GM18505 (cell line): ENCODE results near the gene ACSL5.

ENCODE experiments used
- ATAC-seq: cut with Tn5 transposase; IDR thresholded peaks from one replicate; pipeline ENCODE4 v1.9.1; 2021; ENCODE audit not compliant: unreplicated experiment
- POLR2A ChIP-seq: IDR thresholded peaks from 4 replicates; pipeline ENCODE4 v1.6.1; 2011; ENCODE audit warnings: borderline replicate concordance; ENCODE audit not compliant: insufficient read depth, insufficient read length; ENCODE audit errors: extremely low read depth

ACSL5 gene

GRCh38 chr10:112373912-112374338 is at the start of gene ACSL5:
Gene ACSL5, plus strand, starts transcription at chr10:112374116. Its CDS starts 20,831 bp downstream, at chr10:112394947.
- ATAC-seq, result no peak

DNA sequence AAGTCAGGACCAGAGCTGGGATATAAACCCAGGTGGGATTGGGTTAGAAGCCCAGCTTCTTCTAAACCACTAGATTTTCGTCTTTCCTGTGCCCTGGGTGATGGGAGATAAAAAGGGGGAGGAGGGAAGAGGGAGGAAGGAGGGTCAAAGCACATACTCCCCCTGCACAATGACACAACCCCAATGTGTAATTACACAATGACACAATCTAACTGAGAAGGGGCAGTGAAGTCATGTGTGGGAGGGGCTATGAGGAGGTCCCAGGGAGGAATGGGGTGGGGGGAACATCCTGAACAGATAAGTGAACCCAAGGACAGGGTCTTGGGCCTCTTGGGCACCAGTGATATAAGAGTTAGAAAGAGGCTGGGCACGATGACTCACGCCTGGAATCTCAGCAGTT is 46.2 kb upstream of the ACSL5 start:
- no peak for TF ChIP-seq POLR2A
- ATAC-seq, result no peak

More at GRCh38 chr10:112373912-112374338, at the start of gene ACSL5:
- no peak for TF ChIP-seq POLR2A

DNA sequence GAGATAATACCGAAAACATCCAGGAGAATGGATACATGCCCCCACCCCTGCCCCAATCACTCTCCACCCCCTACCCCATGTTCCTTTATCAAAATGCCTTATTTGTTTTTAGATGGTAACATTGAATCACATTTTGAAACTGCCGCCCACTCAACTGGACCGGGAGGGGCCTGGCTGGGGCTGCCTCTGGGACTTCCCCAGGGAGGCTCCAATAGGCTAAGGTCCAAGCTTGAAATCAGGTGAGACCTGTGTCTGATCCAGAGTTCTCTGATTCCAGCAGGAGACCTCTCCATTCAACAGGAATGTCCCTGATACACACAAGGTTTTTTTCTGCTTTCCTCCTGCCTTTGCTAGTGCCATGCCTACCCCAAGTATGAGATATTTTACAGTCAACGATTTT is 43.8 kb upstream of the ACSL5 start:
- ATAC-seq, result no peak
- TF ChIP-seq POLR2A, result no peak

GRCh38 chr10:112330607-112331160 is 43.2 kb upstream of the ACSL5 start:
- no peak for ATAC-seq
- TF ChIP-seq POLR2A, result no peak

DNA sequence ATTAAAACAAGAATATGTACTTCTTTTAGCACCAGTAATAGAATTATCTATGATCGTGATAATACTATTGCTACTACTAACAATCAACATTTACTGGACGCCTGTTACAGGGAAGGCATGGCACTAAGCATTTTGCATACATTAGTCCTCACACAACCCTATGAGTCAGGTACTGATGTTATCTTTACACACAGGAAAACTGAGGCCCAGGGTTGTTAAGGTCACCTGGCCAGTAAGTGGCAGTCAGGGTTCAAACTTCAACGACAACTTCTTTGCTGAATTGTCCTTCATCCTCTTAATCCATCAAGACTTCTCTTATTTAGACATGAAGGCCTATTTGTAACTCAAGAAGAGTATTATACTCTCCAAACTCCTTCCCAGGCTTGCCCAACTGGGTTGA is 41.9 kb upstream of the ACSL5 start:
- no peak for ATAC-seq

DNA sequence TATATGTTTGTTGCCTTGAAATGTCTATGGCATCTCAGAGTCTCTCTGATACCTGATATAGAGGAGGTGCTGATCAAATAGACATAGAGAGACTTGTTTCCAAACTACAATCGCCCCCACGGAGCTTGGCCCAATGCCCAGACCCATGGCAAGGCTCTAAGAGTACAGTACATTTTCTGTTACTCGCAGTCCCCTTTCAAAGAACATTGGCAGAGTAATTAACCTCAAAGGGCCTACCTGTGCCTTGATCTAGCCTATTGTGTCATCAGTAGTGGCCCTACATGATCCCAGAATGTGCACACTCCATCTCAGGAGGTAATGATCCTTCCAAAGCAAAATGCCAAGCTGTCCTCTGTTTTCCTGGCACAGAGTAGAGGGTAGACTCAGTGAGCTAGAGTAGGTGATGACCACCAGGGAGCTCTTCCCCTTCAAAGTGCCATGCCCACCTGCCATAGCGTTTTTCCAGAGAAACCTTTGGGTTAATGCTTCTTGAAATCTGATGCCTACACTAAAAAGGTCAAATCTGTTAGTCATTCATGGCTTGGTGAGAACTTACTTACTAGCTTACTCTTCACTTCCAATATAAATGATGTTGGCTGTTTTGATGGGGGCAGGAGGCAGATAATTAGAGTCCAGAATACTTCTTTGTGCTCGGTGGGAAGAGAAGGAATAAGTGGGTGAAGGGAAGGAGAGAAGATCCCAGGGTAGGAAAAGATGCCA is 41.2 kb upstream of the ACSL5 start:
- TF ChIP-seq POLR2A, result no peak
- ATAC-seq, result no peak

More for the DNA sequence above, 41.9 kb upstream of the ACSL5 start:
- no peak for TF ChIP-seq POLR2A

DNA sequence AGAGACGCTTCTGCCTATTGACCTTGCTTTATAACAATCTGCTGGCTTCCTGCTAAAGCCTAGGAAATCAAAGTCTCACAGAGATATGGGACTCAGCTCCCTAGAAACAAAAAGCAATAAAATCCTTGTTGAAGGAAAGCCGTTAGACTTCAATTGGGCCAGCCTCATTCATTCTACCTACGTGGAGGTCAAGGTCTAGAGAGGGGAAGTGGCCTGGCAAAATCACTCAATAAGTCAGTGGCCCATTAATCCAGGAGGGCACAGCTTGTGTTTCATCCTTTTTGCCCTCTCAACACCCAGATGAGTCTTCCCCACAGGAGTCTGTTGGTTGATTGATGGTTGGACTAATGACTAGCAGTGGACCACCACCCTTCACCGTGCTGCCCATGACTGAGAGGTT is 40.5 kb upstream of the ACSL5 start:
- no peak for TF ChIP-seq POLR2A
- ATAC-seq, result no peak

- no peak for TF ChIP-seq POLR2A
- ATAC-seq, result no peak
These were observed 38.6 kb upstream of the ACSL5 start for GRCh38 chr10:112335111-112335867.

DNA sequence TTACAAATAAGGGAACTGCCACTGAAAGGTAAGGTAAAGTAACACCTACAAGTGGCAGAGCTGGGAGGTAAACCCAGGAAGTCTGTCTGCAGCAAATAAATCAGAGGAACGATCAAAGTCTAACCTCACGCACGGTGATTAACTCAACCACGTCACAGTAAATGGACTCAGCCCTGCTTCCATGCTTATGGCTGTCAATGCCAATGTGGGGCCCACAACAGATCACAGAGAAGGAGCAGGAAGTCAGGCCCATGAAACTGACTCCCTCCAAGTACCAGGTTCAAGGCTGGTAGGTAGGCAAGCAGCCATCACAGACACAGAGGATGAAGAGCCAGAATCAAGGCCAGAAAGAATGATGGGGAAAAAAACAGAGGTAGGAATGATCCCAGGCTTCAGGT is 38.0 kb upstream of the ACSL5 start:
- no peak for ATAC-seq

DNA sequence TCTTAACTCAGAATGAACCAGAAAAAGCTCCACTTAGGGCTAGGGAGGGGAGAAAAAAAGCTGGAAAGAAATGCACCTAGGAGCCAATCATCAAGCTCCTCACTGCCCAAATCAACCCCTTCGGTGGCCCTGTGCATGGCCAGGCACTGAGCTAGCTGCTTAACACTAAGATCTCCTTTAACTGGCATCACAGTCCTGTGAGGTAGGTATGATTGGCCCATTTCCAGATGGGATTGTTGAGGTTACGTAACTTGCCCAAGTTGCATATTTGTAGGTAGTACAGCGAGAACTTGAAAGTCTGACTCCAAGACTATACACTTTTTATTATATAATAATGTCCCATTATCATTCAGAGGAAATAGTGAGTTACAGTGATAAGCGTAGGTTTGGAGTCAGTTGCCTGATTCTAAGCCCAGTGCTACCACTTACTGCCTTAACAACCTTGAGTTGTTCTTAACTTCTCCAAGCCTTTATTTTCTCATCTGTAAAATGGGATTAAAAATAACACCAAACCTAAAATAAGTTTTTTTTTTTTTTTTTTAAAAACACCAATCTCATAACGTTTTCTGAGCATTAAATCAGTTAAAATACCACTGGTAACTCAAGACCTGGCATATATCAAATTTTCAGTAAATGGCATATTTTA is 37.2 kb upstream of the ACSL5 start:
- no peak for ATAC-seq
- TF ChIP-seq POLR2A, result no peak

More for the DNA sequence above, 38.0 kb upstream of the ACSL5 start:
- TF ChIP-seq POLR2A, result no peak

- no peak for TF ChIP-seq POLR2A
- no peak for ATAC-seq
These were observed 35.0 kb upstream of the ACSL5 start for GRCh38 chr10:112338957-112339356.

- ATAC-seq, result no peak
- TF ChIP-seq POLR2A, result no peak
These were observed 33.3 kb upstream of the ACSL5 start for GRCh38 chr10:112340601-112341000.

- no peak for TF ChIP-seq POLR2A
- no peak for ATAC-seq
These were observed 30.7 kb upstream of the ACSL5 start for GRCh38 chr10:112343056-112343806.
